GM18868 (cell line): ENCODE data around the gene BICC1.

Experiments used
- ATAC-seq: cut with Tn5 transposase; IDR thresholded peaks from one replicate; pipeline ENCODE4 v1.9.1; 2021; ENCODE audit warnings: mild to moderate bottlenecking, moderate library complexity; ENCODE audit not compliant: unreplicated experiment

BICC1 gene

GRCh38 chr10:58773944-58774343, 261.3 kb downstream of the BICC1 start:
- ATAC-seq, result no peak

GRCh38 chr10:58775960-58776567, 263.4 kb downstream of the BICC1 start:
- ATAC-seq, result no peak

- no peak for ATAC-seq
These were observed 264.1 kb downstream of the BICC1 start for GRCh38 chr10:58776568-58777318.

GRCh38 chr10:58778966-58779365, 266.3 kb downstream of the BICC1 start:
- ATAC-seq, result no peak

GRCh38 chr10:58779594-58779993, 266.9 kb downstream of the BICC1 start:
- no peak for ATAC-seq

GRCh38 chr10:58780476-58780875, 267.8 kb downstream of the BICC1 start:
- ATAC-seq, result no peak

- ATAC-seq, result peak; percentile 81
These were observed 269.3 kb downstream of the BICC1 start for GRCh38 chr10:58781873-58782488.

- no peak for ATAC-seq
These were observed 270.5 kb downstream of the BICC1 start for GRCh38 chr10:58782876-58783851.

GRCh38 chr10:58784361-58784760, 271.7 kb downstream of the BICC1 start:
- no peak for ATAC-seq

- ATAC-seq, result no peak
These were observed 272.7 kb downstream of the BICC1 start for GRCh38 chr10:58785354-58785753.

GRCh38 chr10:58791137-58791536, 278.5 kb downstream of the BICC1 start:
- no peak for ATAC-seq

GRCh38 chr10:58795560-58795959, 282.9 kb downstream of the BICC1 start:
- no peak for ATAC-seq

GRCh38 chr10:58796242-58796641, 283.6 kb downstream of the BICC1 start:
- ATAC-seq, result no peak

GRCh38 chr10:58796824-58797223, 284.2 kb downstream of the BICC1 start:
- no peak for ATAC-seq

GRCh38 chr10:58797356-58797755, 284.7 kb downstream of the BICC1 start:
- ATAC-seq, result no peak

GRCh38 chr10:58802047-58802446, 289.4 kb downstream of the BICC1 start:
- no peak for ATAC-seq

- no peak for ATAC-seq
These were observed 293.7 kb downstream of the BICC1 start for GRCh38 chr10:58806323-58806722.

GRCh38 chr10:58806970-58807628, 294.4 kb downstream of the BICC1 start:
- no peak for ATAC-seq

GRCh38 chr10:58807629-58808022, 295.0 kb downstream of the BICC1 start:
- no peak for ATAC-seq

- ATAC-seq, result no peak
These were observed 298.1 kb downstream of the BICC1 start for GRCh38 chr10:58810751-58811150.
